Colonic mucosa (tissue), 4 donors: Measurements from ENCODE around the gene LNPEP. TPM values are rescaled to one million over a fixed set of nuclear protein-coding genes. Genes with fewer than 3 reads are reported as not detected.
A peak's percentile ranks its signal among the peaks of the same experiment; 100 is the strongest.

Experiments used
- DNase-seq: peaks from one replicate; pipeline ENCODE4 v3.0.0-alpha.2; 2020
- H3K27ac ChIP-seq: fragments of 200-600 bp; one replicate; pipeline ENCODE4 v1.8.0; 2021
- H3K27me3 ChIP-seq: fragments of 200-600 bp; one replicate; pipeline ENCODE4 v1.8.0; 2021
- H3K36me3 ChIP-seq: fragments of 200-600 bp; one replicate; pipeline ENCODE4 v1.8.0; 2021
- H3K4me1 ChIP-seq: fragments of 200-600 bp; one replicate; pipeline ENCODE4 v1.8.0; 2021; ENCODE audit warnings: mild to moderate bottlenecking
- H3K4me3 ChIP-seq: fragments of 200-600 bp; one replicate; pipeline ENCODE4 v1.8.0; 2021
- H3K9ac ChIP-seq, 2 donors: one replicate each; pipeline ENCODE4 v1.7.0; 2013; ENCODE audit warnings: control low read depth in 2 of 2, low read depth in 2 of 2, low read length in 2 of 2
- H3K9me3 ChIP-seq: fragments of 200-600 bp; one replicate; pipeline ENCODE4 v1.8.0; 2021
- intact Hi-C: fragments of 100-400 bp; cut with DNase I; formaldehyde crosslinking; loops from one replicate; pipeline ENCODE4 v1.14.1; 2022
- total RNA-seq, 2 donors: library from RNA; stranded (reverse); fragmentation: NEBNext Ultra II Directional in 1 of 2; extraction: Animal tissue kit (Norgen Biotek cat#: 25700) in 1 of 2; gene quantifications; one replicate each; pipeline ENCODE4 v1.2.1, GENCODE V29; 2021
- TF ChIP-seq, protein P1 (sequence below): fragments of 200-600 bp; IDR thresholded peaks from one replicate; pipeline ENCODE4 v1.8.0; 2022; ENCODE audit warnings: antibody characterized with exemption, mild to moderate bottlenecking
- donor health status: healthy.
- donor health status: DM: no; HTN: no; CAD: no.
- donor health status: DM: no; HTN: no; CAD: no.

The LNPEP gene
- total RNA-seq, 2 donors from 2014 or later: 23.7 to 34.9 TPM

- Histone ChIP-seq H3K4me1 (no peaks in the 10 kb centered on the region), H3K9ac (no peak overlapping the region), H3K27me3 (no peaks in the 10 kb centered on the region), H3K4me3 (no peak overlapping the region), H3K36me3 (no peaks in the 10 kb centered on the region), H3K27ac (no peak overlapping the region), H3K9me3 (no peaks in the 10 kb centered on the region)
- TF ChIP-seq, protein P1, sequence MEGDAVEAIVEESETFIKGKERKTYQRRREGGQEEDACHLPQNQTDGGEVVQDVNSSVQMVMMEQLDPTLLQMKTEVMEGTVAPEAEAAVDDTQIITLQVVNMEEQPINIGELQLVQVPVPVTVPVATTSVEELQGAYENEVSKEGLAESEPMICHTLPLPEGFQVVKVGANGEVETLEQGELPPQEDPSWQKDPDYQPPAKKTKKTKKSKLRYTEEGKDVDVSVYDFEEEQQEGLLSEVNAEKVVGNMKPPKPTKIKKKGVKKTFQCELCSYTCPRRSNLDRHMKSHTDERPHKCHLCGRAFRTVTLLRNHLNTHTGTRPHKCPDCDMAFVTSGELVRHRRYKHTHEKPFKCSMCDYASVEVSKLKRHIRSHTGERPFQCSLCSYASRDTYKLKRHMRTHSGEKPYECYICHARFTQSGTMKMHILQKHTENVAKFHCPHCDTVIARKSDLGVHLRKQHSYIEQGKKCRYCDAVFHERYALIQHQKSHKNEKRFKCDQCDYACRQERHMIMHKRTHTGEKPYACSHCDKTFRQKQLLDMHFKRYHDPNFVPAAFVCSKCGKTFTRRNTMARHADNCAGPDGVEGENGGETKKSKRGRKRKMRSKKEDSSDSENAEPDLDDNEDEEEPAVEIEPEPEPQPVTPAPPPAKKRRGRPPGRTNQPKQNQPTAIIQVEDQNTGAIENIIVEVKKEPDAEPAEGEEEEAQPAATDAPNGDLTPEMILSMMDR: no peak
- no peak for DNase-seq
- intact Hi-C loops: no loop called here
Measured at GRCh38 chr5:97062046-97062445, 126.2 kb downstream of the LNPEP start.

DNA sequence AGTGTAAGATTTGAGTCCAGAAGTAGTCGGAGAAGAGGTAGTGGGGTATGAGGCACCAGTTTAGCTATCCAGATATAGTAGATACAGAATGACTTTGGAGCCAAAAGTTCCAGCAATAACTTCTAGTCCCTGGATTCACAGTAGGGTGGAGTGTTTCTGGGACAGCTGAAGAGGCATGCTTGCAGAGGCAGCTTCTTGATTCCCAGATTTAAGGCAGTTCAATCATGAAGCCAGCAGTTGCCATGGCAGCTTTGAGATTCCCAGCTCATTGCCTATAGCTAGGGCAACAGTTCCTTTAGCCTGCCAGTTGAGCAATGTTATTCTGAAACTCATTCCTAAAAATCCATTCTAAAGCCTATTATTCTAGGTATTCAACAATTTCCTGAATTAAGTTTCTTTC lies 127.4 kb downstream of the LNPEP start:
- Histone ChIP-seq H3K9ac (no peak overlapping the region), H3K9me3 (no peaks in the 10 kb centered on the region), H3K27ac (no peak overlapping the region), H3K4me1 (no peaks in the 10 kb centered on the region), H3K4me3 (no peak overlapping the region), H3K36me3 (no peaks in the 10 kb centered on the region), H3K27me3 (no peaks in the 10 kb centered on the region)
- no peak for DNase-seq
- TF ChIP-seq, protein P1: no peak
- intact Hi-C loops: no loop called here

DNA sequence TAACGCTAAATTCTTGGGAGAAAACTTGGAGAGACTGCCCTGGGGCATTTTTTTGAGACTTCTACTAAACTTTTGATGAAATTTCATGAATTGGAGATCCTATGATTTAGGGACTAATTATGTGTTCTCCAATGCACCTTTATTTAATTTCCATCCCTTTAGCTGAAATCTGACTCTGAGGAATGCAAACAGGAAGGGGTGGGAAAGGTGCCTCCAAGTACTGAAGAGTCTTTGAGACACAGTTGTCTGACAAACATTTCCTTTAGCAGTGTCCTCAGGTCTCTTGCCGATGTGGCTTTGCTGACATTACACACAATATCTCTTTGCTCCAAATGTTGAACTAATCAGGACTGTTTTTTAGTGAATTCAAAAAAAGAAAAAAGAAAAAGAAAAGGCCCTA lies 129.6 kb downstream of the LNPEP start:
- Histone ChIP-seq H3K4me3 (no peak overlapping the region), H3K36me3 (no peaks in the 10 kb centered on the region), H3K4me1 (no peaks in the 10 kb centered on the region), H3K27ac (no peak overlapping the region), H3K9ac (no peak overlapping the region), H3K9me3 (no peaks in the 10 kb centered on the region), H3K27me3 (no peaks in the 10 kb centered on the region)
- no peak for DNase-seq
- TF ChIP-seq, protein P1: no peak
- intact Hi-C loops: no loop called here

DNA sequence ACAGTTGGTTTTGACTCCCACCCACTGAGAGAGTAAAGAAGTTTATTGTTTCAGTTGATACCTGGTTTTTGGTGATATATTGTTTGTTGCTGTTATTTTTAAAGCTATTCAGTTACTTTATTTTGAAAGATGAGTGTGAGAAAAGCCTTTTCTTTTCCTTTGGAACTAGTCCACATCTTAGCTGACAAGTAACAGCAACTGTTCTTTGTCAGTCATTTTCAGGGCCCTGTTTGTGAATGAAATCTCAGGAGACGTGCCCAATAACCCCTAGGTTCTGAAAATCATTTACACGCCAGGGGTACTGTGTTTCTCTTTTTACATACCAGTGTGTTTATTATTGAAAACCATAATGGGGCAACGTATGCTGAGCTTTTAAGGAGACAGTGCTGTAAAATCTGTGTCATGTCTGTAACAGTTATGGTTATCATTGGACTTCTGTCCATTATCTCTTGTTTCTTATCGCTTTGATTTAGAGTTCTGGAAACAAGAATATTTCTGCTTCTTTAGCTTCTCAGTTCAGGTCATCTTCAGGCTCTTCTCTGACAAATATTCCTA lies 131.5 kb downstream of the LNPEP start:
- no peak overlapping the region for H3K4me3 ChIP-seq
- H3K27ac ChIP-seq: no peak overlapping the region
- no peaks in the 10 kb centered on the region for H3K4me1 ChIP-seq
- no peak overlapping the region for H3K9ac ChIP-seq
- no peaks in the 10 kb centered on the region for H3K27me3 ChIP-seq
- H3K9me3 ChIP-seq: no peaks in the 10 kb centered on the region
- H3K36me3 ChIP-seq: no peaks in the 10 kb centered on the region
- TF ChIP-seq, protein P1: no peak
- intact Hi-C loops: no loop called here
- no peak for DNase-seq

GRCh38 chr5:97070234-97070633 lies 134.4 kb downstream of the LNPEP start:
- H3K27ac ChIP-seq: no peak overlapping the region
- intact Hi-C loops: no loop called here
- no peaks in the 10 kb centered on the region for H3K27me3 ChIP-seq
- TF ChIP-seq, protein P1: no peak
- H3K4me1 ChIP-seq: no peaks in the 10 kb centered on the region
- no peak overlapping the region for H3K4me3 ChIP-seq
- H3K9me3 ChIP-seq: no peaks in the 10 kb centered on the region
- H3K36me3 ChIP-seq: no peaks in the 10 kb centered on the region
- DNase-seq: no peak
- no peak overlapping the region for H3K9ac ChIP-seq

DNA sequence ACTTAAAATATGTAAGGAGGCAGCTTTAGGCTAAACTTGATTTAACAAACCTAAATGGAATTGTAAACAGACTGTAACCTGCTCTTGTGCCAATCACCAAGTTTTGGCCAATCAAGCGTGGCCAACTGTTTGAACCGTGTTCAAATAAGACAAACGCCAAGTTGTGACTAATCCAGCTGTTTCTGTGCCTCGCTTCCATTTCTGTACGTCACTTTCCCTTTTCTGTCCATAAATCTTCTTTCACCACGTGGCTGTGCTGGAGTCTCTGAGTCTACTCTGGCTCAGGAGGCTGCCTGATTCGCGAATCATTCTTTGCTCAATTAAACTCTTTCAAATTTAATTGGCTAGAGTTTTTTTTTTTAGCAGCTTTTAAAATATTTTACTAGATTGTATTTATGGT lies 135.2 kb downstream of the LNPEP start:
- Histone ChIP-seq H3K4me3 (no peak overlapping the region), H3K27ac (no peak overlapping the region), H3K9me3 (no peaks in the 10 kb centered on the region), H3K27me3 (no peaks in the 10 kb centered on the region), H3K36me3 (no peaks in the 10 kb centered on the region), H3K4me1 (no peaks in the 10 kb centered on the region), H3K9ac (no peak overlapping the region)
- TF ChIP-seq, protein P1: no peak
- intact Hi-C loops: no loop called here
- peak; percentile 25 for DNase-seq
